NCI-H82 (cell line): ENCODE results near the gene RFX4.
A peak's percentile ranks its signal among the peaks of the same experiment; 100 is the strongest.
"Not testable (repeated sequence)": the region's sequence is repeated elsewhere in the genome, so short reads cannot be mapped to it uniquely, and the experiment has no call there.

Experiments used
- DNase-seq: peaks from one replicate; lab custom pipeline; 2025; lab: John Stamatoyannopoulos, UW

Gene RFX4

DNA sequence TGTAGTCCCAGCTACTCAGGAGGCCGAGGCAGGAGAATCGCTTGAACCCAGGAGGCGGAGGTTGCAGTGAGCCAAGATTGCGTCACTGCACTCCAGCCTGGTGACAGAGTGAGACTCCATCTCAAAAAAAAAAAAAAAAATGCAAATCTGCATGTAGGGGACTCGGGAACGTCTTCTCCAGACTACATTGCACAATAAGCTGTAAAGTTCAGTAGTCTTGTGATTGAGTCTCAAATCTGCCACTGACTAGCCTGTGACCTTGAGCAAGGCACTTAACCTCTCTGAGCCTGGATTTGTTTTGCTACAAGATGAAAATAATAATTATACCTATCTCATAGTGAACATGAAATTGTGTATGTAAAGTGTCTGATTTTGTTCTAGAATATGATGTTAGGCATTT lies 109.2 kb downstream of the RFX4 start:
- not testable (repeated sequence) for DNase-seq

DNA sequence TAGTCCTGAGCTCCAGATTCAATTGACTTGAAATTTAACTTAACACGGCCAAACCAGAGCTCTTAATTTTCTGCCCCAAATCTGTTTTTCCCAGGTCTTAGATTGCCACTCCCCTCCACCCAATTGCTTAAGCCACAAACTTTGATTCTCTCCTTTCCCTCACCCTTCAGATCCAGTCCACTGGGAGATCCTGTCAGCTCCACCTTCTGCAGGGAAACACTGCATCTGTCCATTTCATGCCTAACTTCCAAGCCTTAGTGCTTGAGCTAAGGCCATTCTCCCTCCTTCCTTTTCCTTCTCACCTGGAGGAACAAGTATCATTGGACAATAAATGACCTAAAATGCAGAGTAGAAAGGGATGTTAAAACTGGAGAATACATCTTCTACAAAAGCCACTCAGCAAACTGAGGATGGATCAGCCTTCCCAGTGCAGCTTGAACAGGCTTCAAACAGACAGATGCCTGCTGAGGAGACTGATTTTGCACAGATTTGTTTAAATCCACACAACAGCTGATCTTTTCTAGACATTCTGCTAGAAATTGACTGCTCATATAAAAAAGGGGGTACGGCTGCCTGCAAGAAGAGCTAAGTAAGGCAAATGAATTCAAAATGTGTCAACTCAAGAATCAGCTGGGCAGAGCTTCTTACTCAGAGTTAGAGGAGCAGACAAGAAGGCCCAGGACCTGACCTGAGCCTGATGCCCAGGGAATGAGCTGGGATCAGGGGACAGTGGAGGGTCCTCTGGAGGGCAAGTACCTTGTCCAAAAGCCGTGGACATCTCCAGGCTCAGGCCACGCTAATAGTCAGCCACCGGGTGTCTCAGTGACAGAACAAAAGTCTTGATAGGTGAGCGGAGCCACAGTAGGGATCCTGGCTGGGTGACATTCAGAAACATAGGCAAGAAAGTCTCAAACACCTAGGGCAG lies 110.4 kb downstream of the RFX4 start:
- no peak for DNase-seq

DNA sequence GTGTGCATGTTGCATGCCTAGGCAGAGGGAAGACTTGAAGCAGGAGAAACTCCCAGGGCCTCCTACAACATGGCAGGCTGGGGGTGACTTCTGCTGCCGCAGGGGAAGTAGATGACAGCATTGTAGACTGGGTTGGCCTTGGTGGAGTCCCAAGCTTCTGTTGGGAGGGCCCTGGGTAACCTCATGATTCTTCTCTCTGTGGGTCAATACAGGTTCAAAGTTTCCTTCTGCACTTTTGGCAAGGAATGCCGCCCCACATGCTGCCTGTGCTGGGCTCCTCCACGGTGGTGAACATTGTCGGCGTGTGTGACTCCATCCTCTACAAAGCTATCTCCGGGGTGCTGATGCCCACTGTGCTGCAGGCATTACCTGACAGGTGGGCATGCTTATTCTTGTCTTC lies 113.3 kb downstream of the RFX4 start:
- no peak for DNase-seq

DNA sequence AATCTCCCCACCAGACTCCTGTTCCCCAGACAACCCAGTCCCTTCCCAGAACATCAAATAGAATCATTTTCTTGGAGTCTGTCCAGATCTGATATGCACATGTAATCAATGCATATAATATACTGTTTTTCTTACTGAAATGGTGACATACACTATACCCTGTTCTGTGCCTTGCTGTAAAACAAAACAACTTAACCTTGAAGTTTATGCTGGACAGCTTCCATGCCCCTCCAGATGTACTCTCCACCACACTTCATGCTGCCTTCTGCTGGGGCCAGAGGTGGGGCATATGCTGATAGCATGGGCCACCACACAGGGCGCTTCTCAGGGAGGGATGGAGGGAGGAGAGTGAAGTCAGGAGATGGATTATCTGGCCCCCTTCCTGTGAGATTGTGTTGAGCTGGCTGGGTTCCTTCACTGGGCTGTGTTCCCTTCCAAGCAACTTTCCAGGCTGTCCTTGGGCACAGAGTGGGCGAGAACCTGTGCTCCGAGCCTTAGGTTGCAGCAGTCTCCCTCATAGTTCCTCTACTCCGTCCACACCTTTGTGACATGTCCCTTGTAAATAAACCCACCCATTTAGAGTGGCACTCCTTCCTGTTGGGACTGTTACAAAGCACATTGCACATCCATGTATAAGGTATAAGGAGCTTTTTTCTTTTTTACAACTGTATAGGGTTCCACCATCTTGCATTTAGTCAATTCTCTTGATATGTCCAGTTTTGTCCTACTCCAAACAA lies 114.0 kb downstream of the RFX4 start:
- DNase-seq, result no peak

DNA sequence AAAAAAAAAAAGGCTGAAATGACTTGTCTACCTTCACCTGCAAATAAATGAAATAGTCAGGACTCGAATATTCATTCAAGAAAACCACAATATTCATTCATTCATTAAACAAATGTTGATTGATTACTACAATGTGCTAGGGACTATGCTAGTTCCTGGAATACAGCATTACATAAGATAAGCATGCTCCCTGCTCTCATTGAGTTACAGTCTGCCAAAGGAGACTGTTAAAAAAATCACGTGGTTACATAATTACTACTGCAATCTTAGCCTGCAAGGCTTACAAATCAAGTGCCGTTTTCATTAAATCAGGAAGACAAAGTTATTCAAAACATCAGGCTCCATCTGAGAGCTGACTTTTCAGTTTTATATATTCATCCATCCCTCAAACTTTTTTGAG lies 121.3 kb downstream of the RFX4 start:
- no peak for DNase-seq

DNA sequence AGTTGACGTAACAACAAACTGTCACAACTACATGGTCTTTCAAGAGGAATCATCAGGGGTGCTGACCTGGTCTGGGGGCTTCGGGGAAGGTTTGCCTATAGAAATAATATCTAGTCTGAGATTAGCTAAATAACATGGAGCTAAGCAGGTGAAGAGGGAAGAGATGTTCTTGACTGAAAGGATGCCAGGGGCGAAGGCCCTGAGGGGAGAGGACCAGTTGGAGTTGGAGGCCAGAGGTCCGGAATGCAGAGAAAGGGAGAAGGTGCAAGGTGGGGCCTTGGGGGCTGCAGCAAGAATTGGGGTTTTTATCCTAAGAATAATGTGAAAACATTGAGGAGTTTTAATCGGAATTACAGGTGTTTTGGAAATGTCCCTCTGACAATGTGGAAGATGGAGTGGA lies 123.2 kb downstream of the RFX4 start:
- DNase-seq, result no peak

DNA sequence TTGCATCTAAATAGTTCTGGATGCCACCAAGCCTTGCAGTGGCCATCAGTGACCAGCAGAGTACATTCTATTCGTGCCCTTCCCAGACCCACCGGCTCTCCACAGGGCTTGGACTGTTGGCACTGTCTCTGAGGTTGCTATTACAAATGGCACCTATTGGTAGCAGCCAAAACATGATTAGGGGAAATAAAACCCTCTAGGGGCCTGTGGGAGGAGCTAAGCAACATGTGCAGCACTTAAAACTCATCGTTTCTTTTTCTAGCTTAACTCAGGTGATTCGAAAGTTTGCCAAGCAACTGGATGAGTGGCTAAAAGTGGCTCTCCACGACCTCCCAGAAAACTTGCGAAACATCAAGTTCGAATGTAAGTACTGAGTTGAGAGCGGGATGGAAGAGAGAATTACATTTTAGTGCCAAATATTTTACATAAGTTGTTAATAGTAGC lies 126.3 kb downstream of the RFX4 start:
- DNase-seq, result no peak

DNA sequence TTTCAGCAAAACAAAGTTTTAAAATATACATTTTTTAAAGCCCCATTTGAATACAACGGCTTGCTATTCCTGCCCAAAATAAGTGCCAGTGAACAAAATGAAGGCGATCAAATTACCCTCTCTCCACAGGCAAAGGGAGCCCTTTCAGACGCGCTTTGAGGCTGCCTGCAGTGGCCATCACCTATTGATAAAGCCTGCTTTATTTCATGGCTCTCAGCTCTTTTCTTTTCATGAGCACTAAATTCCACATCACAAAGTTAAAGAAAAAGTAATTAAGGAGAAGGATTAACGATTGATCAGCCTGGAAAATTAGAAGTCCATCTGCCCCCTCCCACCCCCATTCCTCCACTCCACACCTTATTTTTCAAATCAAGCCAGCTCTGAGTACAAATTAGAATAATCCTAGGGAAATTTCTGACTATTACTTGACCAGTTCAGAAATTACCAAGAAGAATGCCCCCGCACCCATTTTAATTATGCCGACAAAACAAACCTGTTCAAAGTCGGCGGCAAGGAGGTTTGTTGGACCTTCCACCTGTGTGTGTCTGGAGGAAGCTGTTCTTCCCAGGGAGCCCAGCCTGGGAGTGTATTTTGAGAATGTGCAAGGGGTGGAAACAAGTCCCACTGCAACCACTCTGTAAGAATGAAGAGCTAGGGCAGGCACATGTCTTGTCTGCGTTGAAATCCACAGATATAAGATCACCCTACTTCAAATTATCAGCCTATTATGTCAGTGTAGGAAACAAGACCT lies 127.5 kb downstream of the RFX4 start:
- no peak for DNase-seq

DNA sequence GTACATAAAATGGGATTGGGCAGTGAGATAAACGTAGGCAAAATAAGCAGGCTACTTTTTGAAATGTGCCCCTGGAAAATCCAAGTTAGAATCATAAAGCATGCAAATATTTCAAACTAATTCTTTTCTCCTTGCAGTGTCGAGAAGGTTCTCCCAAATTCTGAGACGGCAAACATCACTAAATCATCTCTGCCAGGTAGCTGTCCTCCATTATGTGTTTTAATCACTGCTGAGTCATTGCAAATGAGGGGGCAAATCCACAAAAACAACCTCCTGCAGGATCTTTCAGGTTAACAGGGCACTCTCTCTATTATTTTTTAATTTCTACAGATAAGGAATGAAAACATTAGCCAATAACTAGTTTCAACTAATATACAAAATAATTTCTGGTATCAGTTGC lies 128.5 kb downstream of the RFX4 start:
- DNase-seq, result no peak

DNA sequence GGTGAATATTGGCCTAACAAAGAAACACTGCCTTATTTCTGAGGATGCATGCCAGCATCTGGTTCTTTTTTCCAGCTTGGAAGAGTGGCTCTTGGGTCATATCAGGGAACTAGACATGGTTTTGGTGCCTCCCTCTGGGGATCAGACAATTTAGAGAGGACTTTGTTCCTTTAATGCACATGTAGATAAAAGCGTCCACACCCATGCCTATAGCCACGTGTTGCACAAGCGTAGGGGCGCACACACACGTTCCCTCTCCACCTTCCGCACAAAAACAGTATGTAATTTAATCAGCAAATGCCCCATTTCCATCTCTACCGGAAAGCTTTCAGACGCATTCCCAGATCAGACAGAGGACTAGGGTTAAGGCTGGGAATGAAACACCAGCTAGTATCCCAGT lies 130.0 kb downstream of the RFX4 start:
- no peak for DNase-seq

DNA sequence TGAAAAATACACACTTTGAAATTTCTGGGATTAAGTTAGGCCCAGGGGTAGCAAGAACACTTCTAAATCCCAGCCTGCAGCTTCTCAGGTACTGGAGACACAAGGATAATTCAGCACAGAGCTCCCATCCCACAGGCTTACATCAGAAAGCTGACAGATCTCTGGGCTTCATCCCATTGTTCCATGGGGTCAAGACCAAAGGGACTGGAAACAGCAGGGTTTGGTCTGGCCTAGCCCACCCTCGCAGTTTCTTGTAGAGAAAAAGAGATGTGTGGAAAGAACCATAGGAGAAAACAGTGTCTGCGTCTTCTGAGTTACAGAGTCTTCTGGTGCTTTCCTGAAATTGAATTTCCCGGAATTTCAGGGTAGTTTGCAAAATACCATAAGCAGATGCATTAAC lies 132.1 kb downstream of the RFX4 start:
- DNase-seq, result peak; percentile 14

DNA sequence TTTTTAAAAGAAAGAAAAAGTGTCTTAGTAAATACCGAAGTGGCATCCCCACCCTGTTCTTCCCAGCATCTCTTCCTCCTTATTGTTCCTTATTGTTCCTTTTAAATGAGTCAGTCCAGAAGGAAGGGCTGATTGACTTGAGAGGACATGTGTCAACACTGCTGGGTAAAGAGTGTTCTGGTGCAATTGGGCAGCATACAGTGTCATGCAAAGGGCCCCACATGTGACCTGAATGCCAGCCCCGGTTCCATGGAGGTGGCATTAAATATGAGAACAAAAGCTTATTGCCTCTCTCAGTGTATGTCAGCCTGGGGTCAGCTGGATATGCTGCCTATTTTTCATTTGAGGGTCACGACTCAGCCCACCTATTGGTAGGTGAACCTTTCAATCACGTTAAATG lies 132.8 kb downstream of the RFX4 start:
- DNase-seq, result no peak

DNA sequence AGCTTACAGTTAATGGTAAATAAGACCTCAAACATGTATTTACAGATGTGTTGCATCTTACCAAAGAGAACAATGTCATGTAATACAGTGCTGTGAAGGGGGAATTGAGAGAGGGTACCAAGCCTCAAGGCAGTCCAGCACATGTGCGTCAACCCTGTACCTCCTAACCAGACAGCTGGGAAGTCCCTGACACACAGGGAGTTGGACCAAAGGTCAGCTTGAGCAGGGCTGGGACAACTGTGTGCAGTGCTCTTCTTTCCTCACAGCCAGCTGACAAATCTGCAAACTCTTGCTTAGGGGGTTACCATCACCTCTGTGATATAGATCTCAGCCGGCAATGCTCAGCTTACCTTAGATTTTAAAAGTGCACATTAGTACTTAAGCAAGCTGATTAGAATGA lies 134.9 kb downstream of the RFX4 start:
- no peak for DNase-seq

DNA sequence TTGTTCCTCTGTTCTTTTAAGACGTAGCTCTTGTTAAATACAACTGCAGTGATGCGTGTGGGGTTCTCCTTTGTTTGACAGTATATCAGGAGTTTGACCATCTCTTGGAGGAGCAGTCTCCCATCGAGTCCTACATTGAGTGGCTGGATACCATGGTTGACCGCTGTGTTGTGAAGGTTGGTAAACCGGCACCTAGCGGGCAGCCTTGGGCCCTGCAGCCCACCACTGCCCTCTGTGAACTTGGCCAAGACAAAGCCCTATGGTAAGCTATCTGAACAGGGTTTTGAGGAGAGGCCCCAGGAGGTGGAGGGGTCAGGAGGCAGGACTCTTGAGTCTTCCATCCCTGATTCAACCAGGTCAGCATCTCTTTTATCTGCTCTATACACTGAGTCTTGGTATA lies 137.1 kb downstream of the RFX4 start:
- DNase-seq, result no peak

DNA sequence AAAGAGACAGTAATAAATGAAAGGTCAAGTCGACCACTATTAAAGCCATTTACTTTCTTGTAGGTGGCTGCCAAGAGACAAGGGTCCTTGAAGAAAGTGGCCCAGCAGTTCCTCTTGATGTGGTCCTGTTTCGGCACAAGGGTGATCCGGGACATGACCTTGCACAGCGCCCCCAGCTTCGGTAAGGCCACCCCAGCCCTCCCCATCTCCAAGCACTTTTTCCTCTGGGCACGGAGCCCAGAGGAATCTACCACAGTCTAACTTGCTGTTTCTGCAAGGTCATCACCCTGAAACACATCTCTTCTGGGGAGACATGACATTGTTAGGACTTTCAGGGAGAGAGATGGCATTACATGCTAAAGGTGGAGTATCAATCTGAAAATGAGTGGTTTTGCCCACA lies 137.9 kb downstream of the RFX4 start:
- DNase-seq, result no peak

DNA sequence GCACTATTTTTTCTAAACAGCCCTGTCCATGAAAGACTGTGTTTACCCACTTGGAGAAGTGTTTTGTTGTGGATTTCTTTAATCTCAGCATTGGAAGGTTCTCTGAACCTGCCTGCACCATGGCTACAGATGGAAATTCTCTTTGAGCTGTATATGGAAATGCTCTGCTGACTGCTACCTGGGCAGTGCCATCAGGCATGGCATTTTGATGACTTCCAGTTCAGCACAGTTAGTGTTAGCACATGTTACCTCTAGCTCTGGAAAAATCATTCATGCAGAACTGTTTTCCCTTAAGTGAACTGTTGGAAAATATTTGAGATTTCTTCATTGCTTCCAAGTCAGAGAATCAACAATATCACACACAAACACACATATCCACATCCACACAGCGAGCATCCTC lies 139.1 kb downstream of the RFX4 start:
- DNase-seq, result no peak

DNA sequence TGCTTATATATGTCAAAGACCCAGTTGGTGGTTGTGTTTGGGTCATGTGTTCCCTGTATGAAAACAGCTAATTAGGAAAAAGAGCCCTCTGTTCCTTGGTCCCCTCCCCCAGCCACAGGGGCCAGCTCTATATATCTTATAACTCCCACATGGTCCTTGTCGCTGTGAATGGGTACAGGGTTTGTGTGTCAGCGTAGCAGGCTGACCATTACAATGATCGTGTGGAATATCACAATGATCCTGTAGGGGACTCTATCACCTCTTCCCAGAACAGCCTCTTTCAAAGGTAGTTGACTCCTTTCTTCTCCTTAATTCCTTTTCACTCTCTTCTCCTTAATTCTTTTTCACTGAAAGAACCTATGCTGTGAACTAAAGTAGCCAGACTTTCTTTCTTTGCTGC lies 140.0 kb downstream of the RFX4 start:
- DNase-seq, result peak; percentile 22

DNA sequence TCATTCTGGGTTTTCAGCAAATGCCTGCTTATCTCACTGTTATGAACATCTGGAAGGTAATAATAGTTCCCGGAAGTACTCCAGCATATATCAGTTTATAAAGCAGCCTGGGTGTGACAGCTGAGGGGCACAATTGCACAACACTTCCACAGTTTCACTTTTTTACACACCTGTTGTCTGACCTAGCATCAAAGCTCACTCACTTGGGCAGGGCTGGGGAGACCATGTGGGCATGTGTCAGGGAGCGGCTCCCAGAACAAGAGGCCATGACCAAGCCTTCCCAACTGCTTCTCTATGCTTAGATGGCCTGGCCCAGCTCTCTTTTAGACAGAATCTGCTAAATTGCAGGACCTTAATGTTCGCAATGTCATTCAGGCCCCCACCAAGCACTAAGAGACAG lies 140.6 kb downstream of the RFX4 start:
- DNase-seq, result no peak

DNA sequence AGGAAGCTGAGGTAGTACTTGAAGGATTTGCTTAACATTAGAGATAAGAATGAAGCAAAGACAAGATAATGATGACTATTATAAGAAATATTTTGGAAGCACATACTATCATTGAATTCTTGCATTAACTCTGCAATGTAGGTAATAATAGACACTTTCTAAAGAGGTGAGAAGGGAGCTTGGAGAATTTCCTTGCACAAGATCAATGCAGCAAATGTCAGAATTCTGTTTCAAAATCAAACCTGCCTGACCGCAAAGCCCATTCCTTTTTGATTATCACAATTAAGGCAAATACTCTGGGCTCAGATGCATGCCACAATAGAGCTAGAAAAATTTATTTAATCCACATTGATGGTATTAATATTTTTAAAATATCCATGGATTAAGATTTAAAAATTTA lies 141.3 kb downstream of the RFX4 start:
- DNase-seq, result no peak

DNA sequence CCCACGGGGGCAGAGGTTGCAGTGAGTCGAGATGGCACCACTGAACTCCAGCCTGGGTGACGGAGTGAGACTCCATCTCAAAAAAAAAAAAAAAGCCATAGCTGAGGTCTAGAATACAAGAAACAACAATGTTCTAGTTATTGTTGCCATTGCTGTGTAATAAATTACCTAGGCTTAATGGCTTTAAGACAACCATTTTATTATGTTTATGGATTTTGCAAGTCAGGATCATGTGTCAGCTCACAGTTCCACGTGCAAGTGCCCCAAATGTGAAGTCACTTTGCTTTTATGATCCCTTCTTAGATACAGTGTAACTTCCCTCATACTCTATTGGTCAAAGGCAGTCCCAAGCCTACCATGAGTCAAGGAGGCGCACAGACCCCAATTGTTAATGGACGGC lies 142.1 kb downstream of the RFX4 start:
- no peak for DNase-seq

DNA sequence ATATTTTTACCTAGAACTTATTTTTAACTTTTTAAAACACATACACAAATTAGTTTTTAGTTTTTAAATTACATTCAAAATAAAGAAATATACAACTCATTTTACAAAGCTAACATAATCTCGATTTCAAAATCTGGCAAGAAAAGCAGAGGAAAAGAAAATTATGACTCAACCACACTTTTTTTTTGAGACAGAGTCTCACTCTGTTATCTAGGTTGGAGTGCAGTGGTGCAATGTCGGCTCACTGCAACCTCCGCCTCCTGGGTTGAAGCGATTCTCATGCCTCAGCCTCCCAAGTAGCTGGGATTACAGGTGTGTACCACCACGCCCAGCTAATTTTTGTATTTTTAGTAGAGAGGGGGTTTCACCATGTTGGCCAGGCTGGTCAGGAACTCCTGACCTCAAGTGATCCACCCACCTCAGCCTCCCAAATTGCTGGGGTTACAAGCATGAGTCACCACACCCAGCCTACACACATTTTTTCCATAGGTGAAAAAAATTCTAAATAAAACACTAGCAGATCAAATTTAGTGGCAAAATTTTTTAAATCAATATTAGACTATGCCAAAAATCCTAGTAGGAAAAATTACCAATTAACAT lies 143.9 kb downstream of the RFX4 start:
- not testable (repeated sequence) for DNase-seq

DNA sequence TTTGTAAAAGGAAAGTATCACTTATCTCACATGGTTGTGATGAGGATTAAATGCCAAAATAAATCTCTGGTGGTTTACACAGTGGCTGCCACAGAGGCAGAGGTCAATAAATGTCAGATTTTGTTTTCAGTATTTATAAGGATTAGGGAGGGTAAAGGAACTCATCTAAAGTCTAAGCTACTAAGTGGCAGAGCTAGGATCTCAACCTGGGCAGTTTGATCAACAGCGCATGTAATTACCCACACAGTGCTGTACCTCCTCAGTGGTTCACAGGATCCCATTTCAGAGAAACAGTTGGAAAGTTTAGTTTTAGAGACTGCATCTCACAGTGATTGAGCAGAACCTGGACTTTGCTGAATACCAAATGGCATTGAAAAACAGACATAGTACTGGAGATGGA lies 146.8 kb downstream of the RFX4 start:
- DNase-seq, result peak; percentile 33
